AG10803 (cell line): ENCODE results near the gene DDIT3.
"Not testable (repeated sequence)": the region's sequence is repeated elsewhere in the genome, so short reads cannot be mapped to it uniquely, and the experiment has no call there.

ENCODE experiments used
- DNase-seq: peaks from one replicate; pipeline ENCODE4 v3.0.0; 2010; ENCODE audit warnings: low read depth
- H3K4me3 ChIP-seq: 2 replicates; pipeline ENCODE4 v1.5.1; 2011; ENCODE audit warnings: mild to moderate bottlenecking, low read length, control low read depth
- CTCF ChIP-seq: conservative IDR thresholded peaks from 2 replicates; pipeline ENCODE4 v1.5.1; 2011; ENCODE audit warnings: mild to moderate bottlenecking, low read length, control low read depth, inconsistent platforms

DDIT3 gene

GRCh38 chr12:57515934-57516541 lies 4.3 kb downstream of the DDIT3 start:
- no peak overlapping the region for H3K4me3 ChIP-seq
- TF ChIP-seq CTCF: no peak
- DNase-seq: no peak

- H3K4me3 ChIP-seq: no peak overlapping the region
- no peak for DNase-seq
- no peak for TF ChIP-seq CTCF
Observed at GRCh38 chr12:57515408-57515933, 4.8 kb downstream of the DDIT3 start.

- no peak for DNase-seq
- H3K4me3 ChIP-seq: no peak overlapping the region
- TF ChIP-seq CTCF: no peak
Observed at GRCh38 chr12:57514720-57515407, 5.5 kb downstream of the DDIT3 start.

- not testable (repeated sequence) for DNase-seq, H3K4me3 ChIP-seq
Observed at GRCh38 chr12:57514246-57514645, 6.1 kb downstream of the DDIT3 start.

- not testable (repeated sequence) for H3K4me3 ChIP-seq, DNase-seq
Observed at GRCh38 chr12:57513677-57514076, 6.6 kb downstream of the DDIT3 start.

GRCh38 chr12:57513266-57513665 lies 7.0 kb downstream of the DDIT3 start:
- no peak for TF ChIP-seq CTCF
- H3K4me3 ChIP-seq: no peak overlapping the region
- no peak for DNase-seq

- DNase-seq: no peak
- TF ChIP-seq CTCF: no peak
- no peak overlapping the region for H3K4me3 ChIP-seq
Observed at GRCh38 chr12:57512665-57513064, 7.6 kb downstream of the DDIT3 start.

GRCh38 chr12:57511588-57512325 lies 8.6 kb downstream of the DDIT3 start:
- TF ChIP-seq CTCF: no peak
- H3K4me3 ChIP-seq: no peak overlapping the region
- no peak for DNase-seq
